Measurements from ENCODE around the gene OR5K3. TPM values are rescaled to one million over a fixed set of nuclear protein-coding genes. Genes with fewer than 3 reads are reported as not detected.

Gene OR5K3
- polyA plus RNA-seq, 2 of the 4 experiments (the other 2 are of a cell fraction), result not detected

- TF ChIP-seq ELK1 (IDR thresholded peaks at IDR 0.05; ENCODE audit: low read depth, low read length) (no peak), EHF (CRISPR knock-in tag; IDR thresholded peaks at IDR 0.05) (no peak), JUN (IDR thresholded peaks at IDR 0.05) (no peak), CTCF (IDR thresholded peaks at IDR 0.05) (no peak), GATA3 (IDR thresholded peaks at IDR 0.05; ENCODE audit: borderline replicate concordance) (no peak), ESRRA (IDR thresholded peaks at IDR 0.05; ENCODE audit: borderline replicate concordance, low read length) (no peak)
- no peak overlapping the region for H3K27ac ChIP-seq
- H3K9me3 ChIP-seq, result no peaks in the 10 kb centered on the region
- WGBS (ENCODE audit: missing lambda C conversion rate), result 53% methylated on average over 3 of the region's 3 CpGs
- no peak overlapping the region for H3K4me3 ChIP-seq
- POLR2A ChIA-PET, result no interaction called here
- CTCF ChIA-PET, result no interaction called here
- ATAC-seq (no peak), DNase-seq (ENCODE audit: low read depth in 1 of 2, low spot score in 1 of 2) (no peak), FAIRE-seq (no peak)
- H3K4me2 ChIP-seq, result no peak overlapping the region
- H3K4me1 ChIP-seq, result no peaks in the 10 kb centered on the region
Measured at GRCh38 chr3:98350082-98350481, 40.4 kb upstream of the OR5K3 start.

- Histone ChIP-seq H3K27ac (no peak within 1 kb of the TSS), H3K4me2 (no peak within 1 kb of the TSS), H3K9me3 (no peaks in the 10 kb centered on the region; the same call in 2 of the 3 replicates), H3K4me3 (no peak within 1 kb of the TSS), H3K4me1 (no peaks in the 10 kb centered on the region)
- FAIRE-seq (no peak), DNase-seq (ENCODE audit: low read depth in 1 of 2, low spot score in 1 of 2) (no peak), ATAC-seq (no peak)
- ChIA-PET CTCF (interaction anchor here (1.0 kb wide), 1 partner anchor 23 kb away, joined by 3 read pairs; no protein-coding TSS in a partner anchor), POLR2A (no interaction called here)
- TF ChIP-seq EHMT2 (IDR thresholded peaks at IDR 0.05; ENCODE audit: low read depth) (no peak), SMC3 (IDR thresholded peaks at IDR 0.05) (no peak), USF2 (IDR thresholded peaks at IDR 0.05) (no peak), PBX3 (IDR thresholded peaks at IDR 0.05) (no peak), ZSCAN20 (CRISPR knock-in tag; IDR thresholded peaks at IDR 0.05) (no peak), NPAS2 (CRISPR knock-in tag; IDR thresholded peaks at IDR 0.05; ENCODE audit: borderline replicate concordance) (no peak), HES2 (IDR thresholded peaks at IDR 0.05) (no peak), KDM1A (IDR thresholded peaks at IDR 0.05; ENCODE audit: low read depth) (no peak), CTCF (IDR thresholded peaks at IDR 0.05) (no peak), HOXB5 (CRISPR knock-in tag; IDR thresholded peaks at IDR 0.05) (no peak), RFX5 (IDR thresholded peaks at IDR 0.05) (no peak), CEBPB (IDR thresholded peaks at IDR 0.05) (no peak), REST (IDR thresholded peaks at IDR 0.05) (no peak)
- 40% methylated on average over 2 of the region's 2 CpGs for WGBS (ENCODE audit: missing lambda C conversion rate)
Measured at GRCh38 chr3:98353554-98353953, 36.9 kb upstream of the OR5K3 start, which contains the start of gene OR5K4. TSS of gene OR5K4 (plus strand) at chr3:98353854. CDS start at chr3:98353854, 0 bp downstream.
